Astrocyte of the cerebellum (primary cell): ENCODE data around the gene MT1M.
A peak's percentile ranks its signal among the peaks of the same experiment; 100 is the strongest.
"Not testable (repeated sequence)": the region's sequence is repeated elsewhere in the genome, so short reads cannot be mapped to it uniquely, and the experiment has no call there.

ENCODE experiments used
- DNase-seq: peaks from one replicate; pipeline ENCODE4 v3.0.0-alpha.2; 2011; ENCODE audit warnings: low read depth
- H3K4me3 ChIP-seq: 2 replicates; pipeline ENCODE4 v1.5.1; 2011; ENCODE audit warnings: mild to moderate bottlenecking, low read depth, low read length, moderate library complexity
- in situ Hi-C: cut with HindIII; loops from 2 replicates; pipeline ENCODE4 v1.10.0; 2017; ENCODE audit warnings: low sequenced_read_pairs
- TF ChIP-seq, protein P1 (sequence below): IDR thresholded peaks from 2 replicates; pipeline ENCODE4 v1.5.1; 2012; ENCODE audit warnings: low read length, low read depth, moderate library complexity, mild to moderate bottlenecking; ENCODE audit errors: missing control alignments

Gene MT1M

GRCh38 chr16:56667581-56668571 is 35.4 kb downstream of the MT1M start, which contains the start of gene MT1G:
MT1G (minus strand) TSS chr16:56668065; CDS start chr16:56667993, 72 bp downstream.
- TF ChIP-seq, protein P1, sequence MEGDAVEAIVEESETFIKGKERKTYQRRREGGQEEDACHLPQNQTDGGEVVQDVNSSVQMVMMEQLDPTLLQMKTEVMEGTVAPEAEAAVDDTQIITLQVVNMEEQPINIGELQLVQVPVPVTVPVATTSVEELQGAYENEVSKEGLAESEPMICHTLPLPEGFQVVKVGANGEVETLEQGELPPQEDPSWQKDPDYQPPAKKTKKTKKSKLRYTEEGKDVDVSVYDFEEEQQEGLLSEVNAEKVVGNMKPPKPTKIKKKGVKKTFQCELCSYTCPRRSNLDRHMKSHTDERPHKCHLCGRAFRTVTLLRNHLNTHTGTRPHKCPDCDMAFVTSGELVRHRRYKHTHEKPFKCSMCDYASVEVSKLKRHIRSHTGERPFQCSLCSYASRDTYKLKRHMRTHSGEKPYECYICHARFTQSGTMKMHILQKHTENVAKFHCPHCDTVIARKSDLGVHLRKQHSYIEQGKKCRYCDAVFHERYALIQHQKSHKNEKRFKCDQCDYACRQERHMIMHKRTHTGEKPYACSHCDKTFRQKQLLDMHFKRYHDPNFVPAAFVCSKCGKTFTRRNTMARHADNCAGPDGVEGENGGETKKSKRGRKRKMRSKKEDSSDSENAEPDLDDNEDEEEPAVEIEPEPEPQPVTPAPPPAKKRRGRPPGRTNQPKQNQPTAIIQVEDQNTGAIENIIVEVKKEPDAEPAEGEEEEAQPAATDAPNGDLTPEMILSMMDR = no peak
- no peak for DNase-seq
- H3K4me3 ChIP-seq = peak within 1 kb of the TSS; percentile 8
- in situ Hi-C loops = no loop called here

GRCh38 chr16:56669005-56669839 is 36.8 kb downstream of the MT1M start, which contains the start of gene MT1H:
MT1H (plus strand) TSS chr16:56669814; CDS start chr16:56669885, 71 bp downstream.
- no peak for DNase-seq
- TF ChIP-seq, protein P1 = no peak
- no peak within 1 kb of the TSS for H3K4me3 ChIP-seq
- in situ Hi-C loops = no loop called here

DNA sequence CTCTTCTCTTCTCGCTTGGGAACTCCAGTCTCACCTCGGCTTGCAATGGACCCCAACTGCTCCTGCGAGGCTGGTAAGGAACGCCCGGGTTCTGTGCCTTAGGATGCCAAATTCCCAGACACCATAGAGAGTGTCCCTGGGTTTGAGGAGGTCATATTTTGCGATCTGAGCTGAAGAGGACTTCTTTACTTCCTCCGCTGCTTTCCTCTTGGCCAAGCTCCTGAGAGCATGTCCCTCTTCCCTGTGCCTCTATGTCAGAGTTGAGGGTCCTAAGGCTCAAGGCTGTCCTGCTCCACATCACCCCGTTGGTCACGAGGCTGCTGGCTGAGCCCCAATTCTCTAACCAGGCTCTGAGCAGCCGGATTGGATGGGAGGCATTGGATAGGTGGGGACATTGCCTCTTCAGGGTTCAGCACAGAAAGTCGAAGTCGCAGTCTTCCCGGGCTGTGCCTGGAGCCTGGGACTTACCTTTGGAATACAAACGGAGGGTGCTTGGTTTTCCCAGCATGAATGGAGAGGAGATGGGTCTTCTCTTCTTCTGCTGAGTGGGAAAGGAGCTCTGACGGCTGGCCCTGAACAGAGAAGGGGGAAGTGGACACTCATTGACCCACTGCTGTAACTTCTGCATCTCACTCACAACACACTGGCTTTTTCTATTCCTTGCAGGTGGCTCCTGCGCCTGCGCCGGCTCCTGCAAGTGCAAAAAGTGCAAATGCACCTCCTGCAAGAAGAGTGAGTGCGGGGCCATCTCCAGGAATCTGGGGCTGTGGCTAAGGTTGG is 37.6 kb downstream of the MT1M start:
- in situ Hi-C loops = no loop called here
- H3K4me3 ChIP-seq = no peak overlapping the region
- no peak for DNase-seq
- TF ChIP-seq, protein P1 = no peak

GRCh38 chr16:56670620-56670934 is 38.1 kb downstream of the MT1M start:
- TF ChIP-seq, protein P1 = no peak
- DNase-seq = no peak
- in situ Hi-C loops = no loop called here
- H3K4me3 ChIP-seq = no peak overlapping the region

DNA sequence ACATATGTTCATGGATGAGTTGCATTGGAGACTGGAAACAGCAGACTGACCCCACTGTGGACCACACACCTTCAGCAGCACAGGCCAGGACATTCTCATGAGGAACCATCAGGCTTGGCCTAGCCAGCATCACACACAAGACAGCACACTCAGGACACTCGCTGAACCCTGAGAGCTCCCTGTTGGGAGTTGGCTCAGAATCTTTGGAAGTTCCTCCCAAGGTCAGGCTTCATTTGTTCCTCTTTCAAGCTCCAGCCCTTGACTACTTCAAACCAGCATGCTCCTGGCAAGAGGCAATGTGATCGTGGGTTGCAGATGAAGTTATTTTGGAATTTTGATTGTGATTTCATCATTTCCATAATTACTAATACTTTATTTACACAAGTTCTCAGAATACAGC is 39.2 kb downstream of the MT1M start:
- H3K4me3 ChIP-seq, in situ Hi-C loops: not testable (repeated sequence)
- DNase-seq = peak; percentile 41

DNA sequence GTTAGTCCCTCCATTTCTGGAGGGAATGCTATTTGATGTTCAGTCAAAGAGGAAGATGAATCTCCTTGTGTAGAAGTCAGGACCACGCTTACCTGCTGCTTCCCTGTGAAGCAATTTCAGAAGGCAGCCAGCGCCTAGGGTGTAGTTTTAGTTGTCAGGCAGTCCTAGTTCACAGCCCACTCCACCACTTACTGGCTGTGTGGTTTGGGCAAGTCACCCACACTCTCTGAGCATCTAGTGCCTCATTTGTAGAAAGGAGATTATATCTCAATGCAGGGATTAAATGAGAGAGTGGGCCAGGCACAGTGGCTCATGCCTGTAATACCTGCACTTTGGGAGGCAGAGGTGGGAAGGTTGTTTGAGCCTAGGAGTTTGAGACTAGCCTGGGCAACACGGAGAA is 39.7 kb downstream of the MT1M start:
- DNase-seq, H3K4me3 ChIP-seq, in situ Hi-C loops: not testable (repeated sequence)

- DNase-seq = no peak
- in situ Hi-C loops = no loop called here
- no peak overlapping the region for H3K4me3 ChIP-seq
- TF ChIP-seq, protein P1 = no peak
Observed at GRCh38 chr16:56672761-56673536, 40.5 kb downstream of the MT1M start.
